Vagina (tissue), 2 donors: ENCODE data around the gene HAAO.

ENCODE experiments used
- POLR2AphosphoS5 ChIP-seq, 2 donors: sonication (generic); formaldehyde crosslinking; IDR thresholded peaks; one replicate each; pipeline ENCODE4 v1.9.0; 2017; ENCODE audit warnings: antibody characterized with exemption in 2 of 2, mild to moderate bottlenecking in 2 of 2, low read depth in 1 of 2; ENCODE audit not compliant: insufficient read depth in 1 of 2
- TF ChIP-seq, protein P1 (sequence below), 3 experiments: fragments of 450-650 bp in 2 of 3; fragments of 200-600 bp in 1 of 3; sonication (generic) in 1 of 3; IDR thresholded peaks; one replicate each; pipeline ENCODE4 v1.5.1; 2017 to 2019; ENCODE audit warnings: antibody characterized with exemption in 3 of 3, mild to moderate bottlenecking in 2 of 3, moderate library complexity in 2 of 3

GRCh38 chr2:42800461-42800962 lies 8.1 kb upstream of the HAAO start:
- TF ChIP-seq, protein P1, sequence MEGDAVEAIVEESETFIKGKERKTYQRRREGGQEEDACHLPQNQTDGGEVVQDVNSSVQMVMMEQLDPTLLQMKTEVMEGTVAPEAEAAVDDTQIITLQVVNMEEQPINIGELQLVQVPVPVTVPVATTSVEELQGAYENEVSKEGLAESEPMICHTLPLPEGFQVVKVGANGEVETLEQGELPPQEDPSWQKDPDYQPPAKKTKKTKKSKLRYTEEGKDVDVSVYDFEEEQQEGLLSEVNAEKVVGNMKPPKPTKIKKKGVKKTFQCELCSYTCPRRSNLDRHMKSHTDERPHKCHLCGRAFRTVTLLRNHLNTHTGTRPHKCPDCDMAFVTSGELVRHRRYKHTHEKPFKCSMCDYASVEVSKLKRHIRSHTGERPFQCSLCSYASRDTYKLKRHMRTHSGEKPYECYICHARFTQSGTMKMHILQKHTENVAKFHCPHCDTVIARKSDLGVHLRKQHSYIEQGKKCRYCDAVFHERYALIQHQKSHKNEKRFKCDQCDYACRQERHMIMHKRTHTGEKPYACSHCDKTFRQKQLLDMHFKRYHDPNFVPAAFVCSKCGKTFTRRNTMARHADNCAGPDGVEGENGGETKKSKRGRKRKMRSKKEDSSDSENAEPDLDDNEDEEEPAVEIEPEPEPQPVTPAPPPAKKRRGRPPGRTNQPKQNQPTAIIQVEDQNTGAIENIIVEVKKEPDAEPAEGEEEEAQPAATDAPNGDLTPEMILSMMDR (IDR thresholded peaks at IDR 0.05) = no peak
- TF ChIP-seq POLR2AphosphoS5 (IDR thresholded peaks at IDR 0.05; ENCODE audit: insufficient read depth in 1 of 2, low read depth in 1 of 2) = no peak
